Neutrophil (primary cell): ENCODE data around the gene SUPT3H.
"Not testable (repeated sequence)": the region's sequence is repeated elsewhere in the genome, so short reads cannot be mapped to it uniquely, and the experiment has no call there.

Experiments used
- H3K27ac ChIP-seq: fragments of 200-600 bp; sonication (generic); 2 replicates; pipeline ENCODE4 v1.5.1; 2016; ENCODE audit warnings: mild to moderate bottlenecking, moderate library complexity
- H3K27me3 ChIP-seq: fragments of 200-600 bp; sonication (generic); 2 replicates; pipeline ENCODE4 v1.6.0; 2016; ENCODE audit warnings: mild to moderate bottlenecking
- H3K36me3 ChIP-seq: fragments of 200-600 bp; sonication (generic); 2 replicates; pipeline ENCODE4 v1.5.1; 2017
- H3K4me1 ChIP-seq, 2 experiments: fragments of 200-600 bp in 1 of 2; sonication (generic) in 1 of 2; 1 replicate in 1 of 2; 2 replicates in 1 of 2; pipeline versions ENCODE4 v1.5.1 to v1.6.1; 2013 to 2016; ENCODE audit warnings: low read depth in 1 of 2, low read length in 1 of 2, mild to moderate bottlenecking in 1 of 2, moderate library complexity in 1 of 2; ENCODE audit not compliant: control insufficient read depth in 1 of 2, insufficient read depth in 1 of 2
- H3K4me3 ChIP-seq, 2 experiments: fragments of 200-600 bp in 1 of 2; sonication (generic) in 1 of 2; 1 replicate in 1 of 2; 2 replicates in 1 of 2; pipeline ENCODE4 v1.5.1; 2013 to 2016; ENCODE audit warnings: low read depth in 1 of 2, low read length in 1 of 2, mild to moderate bottlenecking in 1 of 2, moderate library complexity in 1 of 2
- H3K9me3 ChIP-seq: fragments of 200-600 bp; sonication (generic); 2 replicates; pipeline ENCODE4 v1.5.1; 2016
- CTCF ChIP-seq: fragments of 200-600 bp; sonication (generic); IDR thresholded peaks from 2 replicates; pipeline ENCODE4 v1.5.1; 2016; ENCODE audit warnings: antibody characterized with exemption

SUPT3H gene

GRCh38 chr6:45184937-45185336 is 192.8 kb downstream of the SUPT3H start:
- Histone ChIP-seq H3K27ac (no peak overlapping the region), H3K9me3 (no peaks in the 10 kb centered on the region), H3K27me3 (no peaks in the 10 kb centered on the region), H3K36me3 (no peaks in the 10 kb centered on the region), H3K4me3 (no peak overlapping the region), H3K4me1 (no peaks in the 10 kb centered on the region)
- no peak for TF ChIP-seq CTCF

- Histone ChIP-seq H3K9me3 (no peaks in the 10 kb centered on the region), H3K36me3 (no peaks in the 10 kb centered on the region), H3K4me3 (no peak overlapping the region), H3K4me1 (no peaks in the 10 kb centered on the region), H3K27ac (no peak overlapping the region), H3K27me3 (no peaks in the 10 kb centered on the region)
- TF ChIP-seq CTCF, result no peak
Observed at GRCh38 chr6:45184040-45184439, 193.7 kb downstream of the SUPT3H start.

- H3K27me3 ChIP-seq, H3K4me1 ChIP-seq, H3K36me3 ChIP-seq: not testable (repeated sequence)
Observed at GRCh38 chr6:45176373-45176772, 201.4 kb downstream of the SUPT3H start.

GRCh38 chr6:45175272-45175671 is 202.5 kb downstream of the SUPT3H start:
- Histone ChIP-seq H3K4me3 (no peak overlapping the region), H3K27ac (no peak overlapping the region), H3K36me3 (no peaks in the 10 kb centered on the region), H3K27me3 (no peaks in the 10 kb centered on the region), H3K9me3 (no peaks in the 10 kb centered on the region), H3K4me1 (no peaks in the 10 kb centered on the region)
- TF ChIP-seq CTCF, result no peak

More at GRCh38 chr6:45176373-45176772, 201.4 kb downstream of the SUPT3H start:
- H3K9me3 ChIP-seq, H3K27ac ChIP-seq, H3K4me3 ChIP-seq: not testable (repeated sequence)

GRCh38 chr6:45174045-45174444 is 203.7 kb downstream of the SUPT3H start:
- no peaks in the 10 kb centered on the region for H3K9me3 ChIP-seq

GRCh38 chr6:45171380-45171779 is 206.4 kb downstream of the SUPT3H start:
- Histone ChIP-seq H3K9me3 (no peaks in the 10 kb centered on the region), H3K4me1 (no peaks in the 10 kb centered on the region), H3K27me3 (no peaks in the 10 kb centered on the region), H3K27ac (no peak overlapping the region), H3K4me3 (no peak overlapping the region), H3K36me3 (no peaks in the 10 kb centered on the region)
- no peak for TF ChIP-seq CTCF

More at GRCh38 chr6:45174045-45174444, 203.7 kb downstream of the SUPT3H start:
- H3K4me3 ChIP-seq, result no peak overlapping the region
- H3K27ac ChIP-seq, result no peak overlapping the region
- TF ChIP-seq CTCF, result no peak
- H3K36me3 ChIP-seq, result no peaks in the 10 kb centered on the region
- H3K4me1 ChIP-seq, result no peaks in the 10 kb centered on the region
- H3K27me3 ChIP-seq, result no peaks in the 10 kb centered on the region
